Hepatocyte (in vitro differentiated cells): ENCODE data around the gene BPNT1. TPM values are rescaled to one million over a fixed set of nuclear protein-coding genes. Genes with fewer than 3 reads are reported as not detected.

Source experiments
- DNase-seq: peaks from one replicate; pipeline ENCODE4 v3.0.0-alpha.2; 2016; ENCODE audit warnings: low spot score
- H2AFZ ChIP-seq: fragments of 200-600 bp; sonication (generic); 2 replicates; pipeline ENCODE4 v1.6.0; 2016; ENCODE audit warnings: antibody characterized with exemption, mild to moderate bottlenecking
- H3K27ac ChIP-seq: fragments of 200-600 bp; sonication (generic); 2 replicates; pipeline ENCODE4 v1.5.1; 2016; ENCODE audit warnings: mild to moderate bottlenecking
- H3K27me3 ChIP-seq: fragments of 200-600 bp; sonication (generic); 2 replicates; pipeline ENCODE4 v1.6.1; 2016
- H3K36me3 ChIP-seq: fragments of 200-600 bp; sonication (generic); replicated peaks from 2 replicates; pipeline ENCODE4 v1.5.1; 2016; ENCODE audit warnings: low read depth; ENCODE audit not compliant: insufficient read depth
- H3K4me1 ChIP-seq: fragments of 200-600 bp; sonication (generic); 2 replicates; pipeline ENCODE4 v1.5.1; 2016; ENCODE audit warnings: mild to moderate bottlenecking, moderate library complexity; ENCODE audit not compliant: insufficient read depth
- H3K4me2 ChIP-seq: fragments of 200-600 bp; sonication (generic); 2 replicates; pipeline ENCODE4 v1.6.0; 2016
- H3K4me3 ChIP-seq: fragments of 200-600 bp; sonication (generic); 2 replicates; pipeline ENCODE4 v1.5.1; 2016; ENCODE audit warnings: mild to moderate bottlenecking
- H3K79me2 ChIP-seq: fragments of 200-600 bp; sonication (generic); 2 replicates; pipeline ENCODE4 v1.6.0; 2017; ENCODE audit warnings: mild to moderate bottlenecking
- H3K9me2 ChIP-seq: fragments of 200-600 bp; sonication (generic); replicated peaks from 2 replicates; pipeline ENCODE4 v1.6.0; 2017; ENCODE audit warnings: mild to moderate bottlenecking; ENCODE audit not compliant: insufficient read depth
- H3K9me3 ChIP-seq: fragments of 200-600 bp; sonication (generic); 2 replicates; pipeline ENCODE4 v1.5.1; 2016; ENCODE audit warnings: low read depth, mild to moderate bottlenecking
- H4K20me1 ChIP-seq: fragments of 200-600 bp; sonication (generic); 2 replicates; pipeline ENCODE4 v1.6.0; 2016; ENCODE audit warnings: mild to moderate bottlenecking; ENCODE audit not compliant: insufficient read depth, poor library complexity, severe bottlenecking
- EZH2 ChIP-seq: fragments of 200-600 bp; sonication (generic); IDR thresholded peaks from 2 replicates; pipeline ENCODE4 v1.6.1; 2016; ENCODE audit warnings: antibody characterized with exemption, mild to moderate bottlenecking, borderline replicate concordance
- EZH2phosphoT487 ChIP-seq: fragments of 200-600 bp; sonication (generic); IDR thresholded peaks from one replicate; pipeline ENCODE4 v1.6.1; 2018; ENCODE audit warnings: antibody characterized with exemption, mild to moderate bottlenecking, low read depth, moderate library complexity; ENCODE audit not compliant: unreplicated experiment, severe bottlenecking
- WGBS: methylation state at CpG from one replicate; pipeline ENCODE4 v1.1.6; 2016; ENCODE audit warnings: low lambda C conversion rate; ENCODE audit errors: missing lambda C conversion rate; 5-methylcytosine and 5-hydroxymethylcytosine counted together
- polyA plus RNA-seq: library from polyadenylated mRNA; unstranded; fragments of >200 nt; fragmentation: Nextera tagmentation; extraction: Ambion mirVana; gene quantifications from 2 replicates; pipeline ENCODE4 v1.2.1, GENCODE V29; 2016
- total RNA-seq: library from RNA; depleted of rRNA; stranded (reverse); fragments of >200 nt; gene quantifications from 2 replicates; pipeline ENCODE4 v1.2.3, GENCODE V29; 2014
- TF ChIP-seq, protein P1 (sequence below): fragments of 200-600 bp; sonication (generic); IDR thresholded peaks from 2 replicates; pipeline ENCODE4 v1.5.1; 2016; ENCODE audit warnings: antibody characterized with exemption, mild to moderate bottlenecking; ENCODE audit not compliant: poor library complexity

Gene BPNT1
- total and polyA plus RNA-seq, 2 experiments from 2014 or later, result 11.2 to 53.4 TPM

DNA sequence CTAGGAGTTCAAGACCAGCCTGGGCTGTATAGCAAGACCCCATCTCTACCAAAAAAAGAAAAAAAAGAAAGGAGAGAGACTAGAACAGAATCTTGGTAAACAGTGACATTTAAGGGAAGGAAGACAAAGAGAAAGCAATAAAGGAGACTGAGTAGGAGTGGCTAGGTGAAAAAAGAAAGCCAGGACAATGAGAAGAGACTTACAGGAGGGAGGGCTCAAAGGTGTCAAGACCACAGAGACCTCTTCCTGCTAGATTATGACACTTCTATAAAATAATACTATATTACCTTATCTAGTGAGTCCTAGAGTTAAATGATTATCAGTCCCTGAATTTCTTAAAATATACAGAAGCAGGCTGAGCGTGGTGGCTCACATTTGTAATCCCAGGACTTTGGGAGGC, 33.2 kb downstream of the BPNT1 start:
- Histone ChIP-seq H3K9me2 (no peaks in the 10 kb centered on the region), H3K4me1 (no peaks in the 10 kb centered on the region), H3K27ac (no peak overlapping the region), H3K4me2 (no peak overlapping the region), H3K27me3 (no peaks in the 10 kb centered on the region), H3K36me3 (no peaks in the 10 kb centered on the region), H3K79me2 (no peaks in the 10 kb centered on the region), H3K9me3 (no peaks in the 10 kb centered on the region), H4K20me1 (no peaks in the 10 kb centered on the region), H2AFZ (no peak overlapping the region), H3K4me3 (no peak overlapping the region)
- WGBS, result 100% methylated on average over 1 of the region's 1 CpG
- no peak for DNase-seq
- no peak for TF ChIP-seq EZH2phosphoT487
- TF ChIP-seq EZH2, result no peak
- TF ChIP-seq, protein P1, sequence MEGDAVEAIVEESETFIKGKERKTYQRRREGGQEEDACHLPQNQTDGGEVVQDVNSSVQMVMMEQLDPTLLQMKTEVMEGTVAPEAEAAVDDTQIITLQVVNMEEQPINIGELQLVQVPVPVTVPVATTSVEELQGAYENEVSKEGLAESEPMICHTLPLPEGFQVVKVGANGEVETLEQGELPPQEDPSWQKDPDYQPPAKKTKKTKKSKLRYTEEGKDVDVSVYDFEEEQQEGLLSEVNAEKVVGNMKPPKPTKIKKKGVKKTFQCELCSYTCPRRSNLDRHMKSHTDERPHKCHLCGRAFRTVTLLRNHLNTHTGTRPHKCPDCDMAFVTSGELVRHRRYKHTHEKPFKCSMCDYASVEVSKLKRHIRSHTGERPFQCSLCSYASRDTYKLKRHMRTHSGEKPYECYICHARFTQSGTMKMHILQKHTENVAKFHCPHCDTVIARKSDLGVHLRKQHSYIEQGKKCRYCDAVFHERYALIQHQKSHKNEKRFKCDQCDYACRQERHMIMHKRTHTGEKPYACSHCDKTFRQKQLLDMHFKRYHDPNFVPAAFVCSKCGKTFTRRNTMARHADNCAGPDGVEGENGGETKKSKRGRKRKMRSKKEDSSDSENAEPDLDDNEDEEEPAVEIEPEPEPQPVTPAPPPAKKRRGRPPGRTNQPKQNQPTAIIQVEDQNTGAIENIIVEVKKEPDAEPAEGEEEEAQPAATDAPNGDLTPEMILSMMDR, result no peak

DNA sequence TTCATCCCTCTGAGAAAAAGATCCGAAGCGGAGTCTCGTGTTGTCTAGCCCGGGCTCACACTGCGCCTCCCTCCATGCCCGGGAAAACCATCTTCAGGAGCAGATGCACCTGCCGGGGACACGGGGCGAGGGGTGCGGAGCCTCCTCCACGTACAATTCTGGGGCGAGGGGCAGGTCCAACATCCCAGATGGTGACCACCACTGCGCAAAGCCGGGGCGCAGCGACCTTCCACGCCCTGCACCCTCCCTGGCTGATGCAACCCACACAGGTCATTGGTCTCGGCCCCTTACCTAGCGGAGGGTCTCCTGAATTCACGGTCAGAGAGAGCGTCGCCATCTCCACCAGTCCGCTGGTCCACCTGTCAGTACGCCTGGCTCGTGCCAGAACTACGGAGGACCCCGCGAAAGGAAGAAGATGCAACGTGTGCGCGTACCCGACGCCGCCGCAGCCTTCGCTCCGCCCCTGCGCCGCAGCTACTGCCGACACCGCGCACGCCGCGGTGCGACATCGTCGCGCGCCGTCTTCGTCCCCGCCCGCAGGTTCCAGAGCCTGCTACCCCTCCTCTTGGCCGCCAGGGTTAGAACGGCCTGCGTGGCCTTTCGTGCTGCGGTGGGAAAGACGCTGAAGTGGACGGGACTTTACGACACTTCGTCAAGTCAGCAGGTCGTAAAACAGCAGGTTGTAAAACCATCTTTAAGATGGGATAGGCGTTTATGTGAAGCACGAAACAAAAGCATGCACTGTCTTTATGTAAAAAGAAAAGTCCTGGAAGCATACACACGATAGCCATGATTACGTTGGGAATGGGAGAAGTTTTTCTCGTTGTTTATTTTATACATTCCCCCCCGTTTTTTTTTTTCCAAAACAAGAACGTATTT, 43.3 kb downstream of the BPNT1 start, which contains the start of gene EPRS1:
TSS of gene EPRS1 (minus strand) at position 454 of the 879 bp plus-strand sequence. CDS start at position 337, 117 bp downstream.
- WGBS, result under 1% methylated on average over 71 of the region's 71 CpGs
- Histone ChIP-seq H2AFZ (peak within 1 kb of the TSS; percentile 94), H3K4me1 (peaks cover 6% of the 10 kb centered on the region)

DNA sequence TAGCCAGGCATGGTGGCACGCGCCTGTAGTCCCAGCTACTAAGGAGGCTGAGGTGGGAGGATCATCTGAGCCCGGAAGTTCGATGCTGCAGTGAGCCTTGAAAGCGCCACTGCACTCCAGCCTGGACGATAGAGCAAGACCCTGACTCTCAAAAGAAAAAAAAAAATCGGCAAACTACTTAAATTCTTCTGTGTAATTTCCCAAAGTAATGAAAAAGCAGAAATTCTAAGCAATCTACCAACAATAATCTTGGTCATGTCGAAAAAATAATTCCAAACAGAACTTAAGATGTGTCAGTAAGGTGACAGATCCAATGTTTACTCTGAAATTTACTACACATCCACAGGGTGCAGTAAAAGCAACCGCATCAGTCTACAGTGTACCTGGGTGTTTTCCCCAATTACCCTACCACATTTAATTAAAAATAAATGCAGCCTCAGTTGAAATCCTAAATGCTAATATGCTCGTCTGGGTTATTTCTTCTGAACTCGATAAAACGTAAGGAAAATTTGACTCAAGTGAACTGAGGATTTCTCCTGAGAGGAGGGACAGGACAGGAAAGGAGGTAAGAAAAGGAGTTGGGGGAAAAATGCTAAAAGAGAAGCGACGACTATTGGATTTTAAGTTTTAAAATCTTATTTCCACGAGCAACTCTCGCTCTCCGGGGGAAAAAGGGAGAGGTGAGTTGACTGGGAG, 44.1 kb downstream of the BPNT1 start:
- peaks cover 6% of the 10 kb centered on the region for H3K4me1 ChIP-seq
- H3K79me2 ChIP-seq, result peaks cover 52% of the 10 kb centered on the region
- TF ChIP-seq EZH2phosphoT487 (no peak), EZH2 (no peak)
- TF ChIP-seq, protein P1, result no peak
- H3K9me2 ChIP-seq, result no peaks in the 10 kb centered on the region
- no peaks in the 10 kb centered on the region for H3K36me3 ChIP-seq
- H4K20me1 ChIP-seq, result peaks cover 6% of the 10 kb centered on the region
- peak overlapping the region; percentile 69 for H2AFZ ChIP-seq
- 35% methylated on average over 17 of the region's 17 CpGs for WGBS
- peak overlapping the region; percentile 66 for H3K4me3 ChIP-seq
- peak overlapping the region; percentile 74 for H3K27ac ChIP-seq
- DNase-seq, result peak; percentile 9
- H3K9me3 ChIP-seq, result no peaks in the 10 kb centered on the region
- H3K4me2 ChIP-seq, result peak overlapping the region; percentile 85
- no peaks in the 10 kb centered on the region for H3K27me3 ChIP-seq

More for the DNA sequence above, 43.3 kb downstream of the BPNT1 start, which contains the start of gene EPRS1:
- Histone ChIP-seq H3K4me3 (peak within 1 kb of the TSS; percentile 67), H3K9me3 (no peaks in the 10 kb centered on the region), H3K79me2 (peaks cover 44% of the 10 kb centered on the region), H3K4me2 (peak within 1 kb of the TSS; percentile 85), H4K20me1 (no peaks in the 10 kb centered on the region), H3K36me3 (no peaks in the 10 kb centered on the region), H3K9me2 (no peaks in the 10 kb centered on the region), H3K27me3 (no peaks in the 10 kb centered on the region), H3K27ac (peak within 1 kb of the TSS; percentile 89)
- TF ChIP-seq, protein P1, result peak; percentile 49
- TF ChIP-seq EZH2phosphoT487, result no peak
- TF ChIP-seq EZH2, result no peak
- DNase-seq, result peak; percentile 96
